ENCODE results near the gene BBS7. TPM values are rescaled to one million over a fixed set of nuclear protein-coding genes. Genes with fewer than 3 reads are reported as not detected.

Gene BBS7
- total RNA-seq, 1 experiment from 2014 or later: 12.4 TPM

- peak; percentile 89 for DNase-seq (ENCODE audit: low read depth, low spot score)
- in situ Hi-C loops (cut with HindIII; ENCODE audit: low pct_unique_long_range_greater_than_20kb, low sequenced_read_pairs): no loop called here
These were observed 69.1 kb downstream of the BBS7 start, which contains the start of gene EXOSC9 for GRCh38 chr4:121800961-121801714. TSS of gene EXOSC9 (plus strand) at chr4:121801323. CDS start at chr4:121801425, 102 bp downstream.

GRCh38 chr4:121800638-121800960 is 69.7 kb downstream of the BBS7 start:
- in situ Hi-C loops (cut with HindIII; ENCODE audit: low pct_unique_long_range_greater_than_20kb, low sequenced_read_pairs): no loop called here
- DNase-seq (ENCODE audit: low read depth, low spot score): no peak

- no peak for DNase-seq (ENCODE audit: low read depth, low spot score)
- in situ Hi-C loops (cut with HindIII; ENCODE audit: low pct_unique_long_range_greater_than_20kb, low sequenced_read_pairs): no loop called here
These were observed 70.3 kb downstream of the BBS7 start for GRCh38 chr4:121799867-121800501.

GRCh38 chr4:121799208-121799823 is 71.0 kb downstream of the BBS7 start:
- in situ Hi-C loops (cut with HindIII; ENCODE audit: low pct_unique_long_range_greater_than_20kb, low sequenced_read_pairs): no loop called here
- no peak for DNase-seq (ENCODE audit: low read depth, low spot score)

GRCh38 chr4:121796283-121796682 is 74.0 kb downstream of the BBS7 start:
- no peak for DNase-seq (ENCODE audit: low read depth, low spot score)
- in situ Hi-C loops (cut with HindIII; ENCODE audit: low pct_unique_long_range_greater_than_20kb, low sequenced_read_pairs): no loop called here

- DNase-seq (ENCODE audit: low read depth, low spot score): no peak
- in situ Hi-C loops (cut with HindIII; ENCODE audit: low pct_unique_long_range_greater_than_20kb, low sequenced_read_pairs): no loop called here
These were observed 75.6 kb downstream of the BBS7 start for GRCh38 chr4:121794505-121795188.

- no peak for DNase-seq (ENCODE audit: low read depth, low spot score)
- in situ Hi-C loops (cut with HindIII; ENCODE audit: low pct_unique_long_range_greater_than_20kb, low sequenced_read_pairs): no loop called here
These were observed 77.3 kb downstream of the BBS7 start for GRCh38 chr4:121792966-121793365.

GRCh38 chr4:121791481-121791880 is 78.8 kb downstream of the BBS7 start:
- in situ Hi-C loops (cut with HindIII; ENCODE audit: low pct_unique_long_range_greater_than_20kb, low sequenced_read_pairs): no loop called here
- no peak for DNase-seq (ENCODE audit: low read depth, low spot score)

GRCh38 chr4:121790976-121791375 is 79.3 kb downstream of the BBS7 start:
- no peak for DNase-seq (ENCODE audit: low read depth, low spot score)
- in situ Hi-C loops (cut with HindIII; ENCODE audit: low pct_unique_long_range_greater_than_20kb, low sequenced_read_pairs): no loop called here

GRCh38 chr4:121789960-121790829 is 80.1 kb downstream of the BBS7 start:
- no peak for DNase-seq (ENCODE audit: low read depth, low spot score)
- in situ Hi-C loops (cut with HindIII; ENCODE audit: low pct_unique_long_range_greater_than_20kb, low sequenced_read_pairs): no loop called here

GRCh38 chr4:121789455-121789854 is 80.8 kb downstream of the BBS7 start:
- in situ Hi-C loops (cut with HindIII; ENCODE audit: low pct_unique_long_range_greater_than_20kb, low sequenced_read_pairs): no loop called here
- no peak for DNase-seq (ENCODE audit: low read depth, low spot score)

GRCh38 chr4:121788896-121789295 is 81.4 kb downstream of the BBS7 start:
- in situ Hi-C loops (cut with HindIII; ENCODE audit: low pct_unique_long_range_greater_than_20kb, low sequenced_read_pairs): no loop called here
- DNase-seq (ENCODE audit: low read depth, low spot score): no peak

GRCh38 chr4:121786221-121786620 is 84.1 kb downstream of the BBS7 start:
- no peak for DNase-seq (ENCODE audit: low read depth, low spot score)
- in situ Hi-C loops (cut with HindIII; ENCODE audit: low pct_unique_long_range_greater_than_20kb, low sequenced_read_pairs): no loop called here

GRCh38 chr4:121785479-121785878 is 84.8 kb downstream of the BBS7 start:
- no peak for DNase-seq (ENCODE audit: low read depth, low spot score)

GRCh38 chr4:121784975-121785374 is 85.3 kb downstream of the BBS7 start:
- in situ Hi-C loops (cut with HindIII; ENCODE audit: low pct_unique_long_range_greater_than_20kb, low sequenced_read_pairs): no loop called here
- DNase-seq (ENCODE audit: low read depth, low spot score): peak; percentile 78

More at GRCh38 chr4:121785479-121785878, 84.8 kb downstream of the BBS7 start:
- in situ Hi-C loops (cut with HindIII; ENCODE audit: low pct_unique_long_range_greater_than_20kb, low sequenced_read_pairs): no loop called here

- no peak for DNase-seq (ENCODE audit: low read depth, low spot score)
- in situ Hi-C loops (cut with HindIII; ENCODE audit: low pct_unique_long_range_greater_than_20kb, low sequenced_read_pairs): no loop called here
These were observed 85.9 kb downstream of the BBS7 start for GRCh38 chr4:121784401-121784800.

GRCh38 chr4:121783210-121783609 is 87.1 kb downstream of the BBS7 start:
- in situ Hi-C loops (cut with HindIII; ENCODE audit: low pct_unique_long_range_greater_than_20kb, low sequenced_read_pairs): no loop called here
- DNase-seq (ENCODE audit: low read depth, low spot score): no peak

All from SK-MEL-5 (cell line).